PC-3 (cell line): ENCODE data around the gene XIRP1. TPM values are rescaled to one million over a fixed set of nuclear protein-coding genes. Genes with fewer than 3 reads are reported as not detected.
A peak's percentile ranks its signal among the peaks of the same experiment; 100 is the strongest.

ENCODE experiments used
- ATAC-seq: fragments of 200-7000 bp; cut with Tn5 transposase; 2 replicates; pipeline ENCODE4 v1.9.1; 2020; ENCODE audit warnings: mild to moderate bottlenecking, moderate library complexity
- BruUV-seq: library from RNA; stranded (reverse); fragments of 400-500 nt; replicated peaks from 2 replicates; lab custom pipeline; 2021; lab: Mats Ljungman, UMichigan
- CTCF ChIA-PET: fragments of 300-600 bp; sonication (Branson Sonifier 250); formaldehyde crosslinking; loops from one replicate; lab custom pipeline; 2022; ENCODE audit warnings: antibody characterized with exemption; lab: Charles Lee
- POLR2A ChIA-PET: fragments of 300-600 bp; sonication (Branson Sonifier 250); formaldehyde crosslinking; loops from one replicate; lab custom pipeline; 2022; ENCODE audit warnings: antibody characterized with exemption; ENCODE audit not compliant: unreplicated experiment; lab: Charles Lee
- DNase-seq: peaks from one replicate; pipeline ENCODE4 v3.0.0-alpha.2; 2015
- H2AFZ ChIP-seq: fragments of 300-600 bp; sonication (generic); 2 replicates; pipeline ENCODE4 v1.6.0; 2016; ENCODE audit warnings: antibody characterized with exemption, low read length
- H3F3A ChIP-seq: fragments of 300-600 bp; sonication (generic); one replicate; pipeline ENCODE4 v1.6.0; 2017; ENCODE audit warnings: antibody characterized with exemption, low read length, control low read depth, mild to moderate bottlenecking; ENCODE audit not compliant: unreplicated experiment
- H3K27ac ChIP-seq: fragments of 300-600 bp; sonication (generic); 2 replicates; pipeline ENCODE4 v1.5.1; 2016; ENCODE audit warnings: mild to moderate bottlenecking, low read length
- H3K27me3 ChIP-seq: fragments of 300-600 bp; sonication (generic); 2 replicates; pipeline ENCODE4 v1.6.1; 2016; ENCODE audit warnings: low read length, mixed read lengths
- H3K36me3 ChIP-seq: fragments of 300-600 bp; sonication (generic); 2 replicates; pipeline ENCODE4 v1.6.1; 2016; ENCODE audit warnings: low read depth, mixed run types, low read length, mixed read lengths
- H3K4me1 ChIP-seq: fragments of 300-600 bp; sonication (generic); 2 replicates; pipeline ENCODE4 v1.5.1; 2016; ENCODE audit warnings: low read length; ENCODE audit not compliant: insufficient read depth
- H3K4me2 ChIP-seq: fragments of 300-600 bp; sonication (generic); 2 replicates; pipeline ENCODE4 v1.6.0; 2016; ENCODE audit warnings: low read length
- H3K4me3 ChIP-seq: fragments of 300-600 bp; sonication (generic); 2 replicates; pipeline ENCODE4 v1.5.1; 2016; ENCODE audit warnings: mild to moderate bottlenecking, low read length, mixed read lengths
- H3K79me2 ChIP-seq: fragments of 300-600 bp; sonication (generic); 2 replicates; pipeline ENCODE4 v1.6.1; 2017; ENCODE audit warnings: low read length, mixed read lengths
- H3K9ac ChIP-seq: fragments of 300-600 bp; sonication (generic); 2 replicates; pipeline ENCODE4 v1.6.0; 2016; ENCODE audit warnings: mild to moderate bottlenecking, low read length
- H3K9me2 ChIP-seq: fragments of 300-600 bp; sonication (generic); replicated peaks from 2 replicates; pipeline ENCODE4 v1.6.1; 2016; ENCODE audit warnings: mixed run types, low read length, mixed read lengths
- H3K9me3 ChIP-seq: fragments of 300-600 bp; sonication (generic); 2 replicates; pipeline ENCODE4 v1.6.1; 2016; ENCODE audit warnings: low read length, mixed read lengths
- H4K20me1 ChIP-seq: fragments of 300-600 bp; sonication (generic); 2 replicates; pipeline ENCODE4 v1.6.1; 2016; ENCODE audit warnings: low read length, mixed read lengths
- CTCF ChIP-seq: fragments of 300-600 bp; sonication (generic); conservative IDR thresholded peaks from 2 replicates; pipeline ENCODE4 v1.5.1; 2017; ENCODE audit warnings: antibody characterized with exemption, low read depth, mild to moderate bottlenecking, low read length
- EZH2 ChIP-seq: fragments of 300-600 bp; sonication (generic); IDR thresholded peaks from one replicate; pipeline ENCODE4 v1.6.1; 2017; ENCODE audit warnings: antibody characterized with exemption, mild to moderate bottlenecking, low read length; ENCODE audit not compliant: unreplicated experiment
- EZH2phosphoT487 ChIP-seq: fragments of 300-600 bp; sonication (generic); IDR thresholded peaks from 2 replicates; pipeline ENCODE4 v1.6.1; 2018; ENCODE audit warnings: mild to moderate bottlenecking, antibody characterized with exemption, low read length, borderline replicate concordance
- intact Hi-C: fragments of 100-400 bp; cut with micrococcal nuclease; formaldehyde crosslinking; loops from 2 replicates; pipeline ENCODE4 v1.9.0; 2023
- total RNA-seq: library from RNA; depleted of rRNA; stranded (reverse); fragments of >200 nt; gene quantifications from 2 replicates; pipeline ENCODE4 v1.2.3, GENCODE V29; 2014

XIRP1 gene
- total RNA-seq, 1 experiment from 2014 or later, result not detected

- POLR2A ChIA-PET, result no interaction called here
- intact Hi-C loops, result loop anchor here (1.0 to 5.0 kb wide), 4 partner anchors 13 to 175 kb away; partner anchors contain the start of gene SLC25A38
- BruUV-seq, result no TSS peak
- peak overlapping the region; percentile 44 for H3K4me2 ChIP-seq
- peak overlapping the region; percentile 29 for H3K4me3 ChIP-seq
- peak; percentile 72 for ATAC-seq
- H3K9me2 ChIP-seq, result no peaks in the 10 kb centered on the region
- peak overlapping the region; percentile 52 for H2AFZ ChIP-seq
- H3F3A ChIP-seq, result no peaks in the 10 kb centered on the region
- H3K4me1 ChIP-seq, result peaks cover 12% of the 10 kb centered on the region
- peak; percentile 48 for DNase-seq
- CTCF ChIA-PET, result interaction anchor here (0.6 to 1.4 kb wide), 2 partner anchors 81 to 128 kb away, joined by 4 to 6 read pairs; no protein-coding TSS in a partner anchor
- H3K36me3 ChIP-seq, result no peaks in the 10 kb centered on the region
- H3K27ac ChIP-seq, result no peak overlapping the region
- TF ChIP-seq EZH2phosphoT487, result no peak
- no peak for TF ChIP-seq EZH2
- TF ChIP-seq CTCF, result no peak
- H3K9me3 ChIP-seq, result no peaks in the 10 kb centered on the region
- peaks cover 33% of the 10 kb centered on the region for H3K27me3 ChIP-seq
- no peak overlapping the region for H3K9ac ChIP-seq
- no peaks in the 10 kb centered on the region for H4K20me1 ChIP-seq
- no peaks in the 10 kb centered on the region for H3K79me2 ChIP-seq
Measured at GRCh38 chr3:39207361-39208186, 15.2 kb upstream of the XIRP1 start.

- Histone ChIP-seq H3K27me3 (peaks cover 39% of the 10 kb centered on the region), H3K9me3 (no peaks in the 10 kb centered on the region), H2AFZ (no peak overlapping the region), H3K4me1 (peaks cover 12% of the 10 kb centered on the region), H3K79me2 (no peaks in the 10 kb centered on the region), H3F3A (no peaks in the 10 kb centered on the region), H3K4me2 (no peak overlapping the region), H3K36me3 (no peaks in the 10 kb centered on the region), H3K9ac (no peak overlapping the region), H4K20me1 (no peaks in the 10 kb centered on the region), H3K9me2 (no peaks in the 10 kb centered on the region), H3K4me3 (no peak overlapping the region), H3K27ac (no peak overlapping the region)
- CTCF ChIA-PET, result no interaction called here
- ATAC-seq (no peak), DNase-seq (peak; percentile 11)
- no TSS peak for BruUV-seq
- no peak for TF ChIP-seq EZH2
- TF ChIP-seq EZH2phosphoT487, result no peak
- TF ChIP-seq CTCF, result no peak
- intact Hi-C loops, result loop anchor here (5.0 kb wide), 1 partner anchor 176 kb away; the partner anchor contains the start of gene SLC25A38
- POLR2A ChIA-PET, result interaction anchor here (0.5 kb wide), 1 partner anchor 321 kb away, joined by 14 read pairs; no protein-coding TSS in a partner anchor
Measured at GRCh38 chr3:39205919-39206516, 13.6 kb upstream of the XIRP1 start.
